Measurements from ENCODE around the gene ARAF. TPM values are rescaled to one million over a fixed set of nuclear protein-coding genes. Genes with fewer than 3 reads are reported as not detected.

Gene ARAF
- total RNA-seq, 1 experiment from 2014 or later = 63.5 TPM

- no peaks in the 10 kb centered on the region for H3K4me1 Mint-ChIP-seq (ENCODE audit: insufficient read depth, unreplicated experiment)
- intact Hi-C loops (cut with micrococcal nuclease) = no loop called here
- ChIA-PET POLR2A (no interaction called here), CTCF (no interaction called here)
- no peak for DNase-seq (ENCODE audit: unreplicated experiment)
- no peaks in the 10 kb centered on the region for H3K9me3 Mint-ChIP-seq (ENCODE audit: unreplicated experiment)
- no peak for TF ChIP-seq CTCF (IDR thresholded peaks at IDR 0.05; ENCODE audit: unreplicated experiment)
- no peaks in the 10 kb centered on the region for H3K36me3 Mint-ChIP-seq (ENCODE audit: insufficient read depth, unreplicated experiment)
- no peak overlapping the region for H3K4me3 Mint-ChIP-seq (ENCODE audit: unreplicated experiment)
- no peak overlapping the region for H3K27ac Mint-ChIP-seq (ENCODE audit: low read depth, unreplicated experiment)
- no peaks in the 10 kb centered on the region for H3K27me3 Mint-ChIP-seq (ENCODE audit: insufficient read depth, unreplicated experiment)
- BruUV-seq (replicated peaks) = no TSS peak
Observed at GRCh38 chrX:47543496-47543895, 17.5 kb upstream of the ARAF start.

GRCh38 chrX:47556045-47556623 is 4.9 kb upstream of the ARAF start:
- H3K27ac Mint-ChIP-seq (ENCODE audit: low read depth, unreplicated experiment) = no peak overlapping the region
- ChIA-PET CTCF (interaction anchor here (1.3 kb wide), 1 partner anchor 14 kb away, joined by 3 read pairs; no protein-coding TSS in a partner anchor), POLR2A (no interaction called here)
- no peaks in the 10 kb centered on the region for H3K9me3 Mint-ChIP-seq (ENCODE audit: unreplicated experiment)
- BruUV-seq (replicated peaks) = no TSS peak
- H3K4me1 Mint-ChIP-seq (ENCODE audit: insufficient read depth, unreplicated experiment) = peaks cover 4% of the 10 kb centered on the region
- peak overlapping the region; percentile 16 for H3K4me3 Mint-ChIP-seq (ENCODE audit: unreplicated experiment)
- H3K27me3 Mint-ChIP-seq (ENCODE audit: insufficient read depth, unreplicated experiment) = no peaks in the 10 kb centered on the region
- intact Hi-C loops (cut with micrococcal nuclease) = no loop called here
- DNase-seq (ENCODE audit: unreplicated experiment) = no peak
- no peak for TF ChIP-seq CTCF (IDR thresholded peaks at IDR 0.05; ENCODE audit: unreplicated experiment)
- no peaks in the 10 kb centered on the region for H3K36me3 Mint-ChIP-seq (ENCODE audit: insufficient read depth, unreplicated experiment)

- Mint-ChIP-seq H3K4me1 (ENCODE audit: insufficient read depth, unreplicated experiment) (peaks cover 11% of the 10 kb centered on the region), H3K27ac (ENCODE audit: low read depth, unreplicated experiment) (no peak overlapping the region), H3K36me3 (ENCODE audit: insufficient read depth, unreplicated experiment) (peaks cover 13% of the 10 kb centered on the region), H3K9me3 (ENCODE audit: unreplicated experiment) (no peaks in the 10 kb centered on the region), H3K27me3 (ENCODE audit: insufficient read depth, unreplicated experiment) (no peaks in the 10 kb centered on the region), H3K4me3 (ENCODE audit: unreplicated experiment) (no peak overlapping the region)
- no peak for TF ChIP-seq CTCF (IDR thresholded peaks at IDR 0.05; ENCODE audit: unreplicated experiment)
- POLR2A ChIA-PET = interaction anchor here (1.0 kb wide), 1 partner anchor 24 kb away, joined by 4 read pairs; no protein-coding TSS in a partner anchor
- CTCF ChIA-PET = interaction anchor here (0.6 to 1.1 kb wide), 2 partner anchors 12 to 17 kb away, joined by 3 read pairs; no protein-coding TSS in a partner anchor
- BruUV-seq (replicated peaks) = no TSS peak
- intact Hi-C loops (cut with micrococcal nuclease) = no loop called here
- no peak for DNase-seq (ENCODE audit: unreplicated experiment)
Observed at GRCh38 chrX:47558436-47558835, 2.6 kb upstream of the ARAF start.

GRCh38 chrX:47560179-47560933 is 649 bp upstream of the ARAF start:
- H3K36me3 Mint-ChIP-seq (ENCODE audit: insufficient read depth, unreplicated experiment) = peaks cover 25% of the 10 kb centered on the region
- TF ChIP-seq CTCF (IDR thresholded peaks at IDR 0.05; ENCODE audit: unreplicated experiment) = no peak
- peaks cover 7% of the 10 kb centered on the region for H3K9me3 Mint-ChIP-seq (ENCODE audit: unreplicated experiment)
- H3K27ac Mint-ChIP-seq (ENCODE audit: low read depth, unreplicated experiment) = peak overlapping the region; percentile 99
- TSS peak; percentile 69 for BruUV-seq (replicated peaks)
- ChIA-PET POLR2A (interaction anchor here (0.6 to 1.5 kb wide), 5 partner anchors 22 to 738 kb away, joined by 3 to 5 read pairs (median 3); partner anchors contain the start of genes ELK1 and TIMP1), CTCF (interaction anchor here (0.6 kb wide), 1 partner anchor 8 kb away, joined by 3 read pairs; no protein-coding TSS in a partner anchor)
- peak overlapping the region; percentile 96 for H3K4me3 Mint-ChIP-seq (ENCODE audit: unreplicated experiment)
- H3K4me1 Mint-ChIP-seq (ENCODE audit: insufficient read depth, unreplicated experiment) = peaks cover 18% of the 10 kb centered on the region
- intact Hi-C loops (cut with micrococcal nuclease) = loop anchor here (2.0 to 5.0 kb wide), 2 partner anchors 276 to 467 kb away; partner anchors contain the start of gene ZNF81
- DNase-seq (ENCODE audit: unreplicated experiment) = no peak
- H3K27me3 Mint-ChIP-seq (ENCODE audit: insufficient read depth, unreplicated experiment) = no peaks in the 10 kb centered on the region

Measured in MCF 10A (cell line).